Breast epithelium (tissue), 4 donors: ENCODE results near the gene SPTBN1. TPM values are rescaled to one million over a fixed set of nuclear protein-coding genes. Genes with fewer than 3 reads are reported as not detected.

Experiments
- DNase-seq, 2 donors: peaks; one replicate each; pipeline ENCODE4 v3.0.0-alpha.2; 2019; ENCODE audit warnings: low spot score in 2 of 2
- H3K27ac ChIP-seq, 2 donors: fragments of 200-600 bp; sonication (generic) in 1 of 2; one replicate each; pipeline ENCODE4 v1.5.1; 2016 to 2019; ENCODE audit warnings: mild to moderate bottlenecking in 1 of 2
- H3K27me3 ChIP-seq, 2 donors: fragments of 200-600 bp; sonication (generic) in 1 of 2; one replicate each; pipeline versions ENCODE4 v1.5.1 to v1.6.0; 2017 to 2019; ENCODE audit warnings: control low read depth in 1 of 2, mild to moderate bottlenecking in 1 of 2
- H3K36me3 ChIP-seq: fragments of 200-600 bp; one replicate; pipeline ENCODE4 v1.5.1; 2019
- H3K4me1 ChIP-seq, 2 donors: fragments of 200-600 bp; sonication (generic); one replicate each; pipeline ENCODE4 v1.5.1; 2016 to 2019; ENCODE audit warnings: control low read depth in 1 of 2
- H3K4me3 ChIP-seq, 3 donors: fragments of 200-600 bp; sonication (generic); 1 replicate in 2 of 3; 2 replicates in 1 of 3; pipeline ENCODE4 v1.5.1; 2016 to 2019; ENCODE audit warnings: mild to moderate bottlenecking in 3 of 3, moderate library complexity in 2 of 3
- H3K9me3 ChIP-seq, 2 donors: fragments of 200-600 bp; sonication (generic) in 1 of 2; one replicate each; pipeline ENCODE4 v1.5.1; 2016 to 2019; ENCODE audit warnings: control low read depth in 1 of 2
- POLR2A ChIP-seq: fragments of 450-650 bp; IDR thresholded peaks from one replicate; pipeline ENCODE4 v1.6.1; 2016; ENCODE audit warnings: antibody characterized with exemption, mild to moderate bottlenecking, moderate library complexity
- POLR2AphosphoS5 ChIP-seq, 3 donors: sonication (generic); formaldehyde crosslinking; IDR thresholded peaks; one replicate each; pipeline ENCODE4 v1.6.1; 2017; ENCODE audit warnings: antibody characterized with exemption in 3 of 3
- intact Hi-C: fragments of 100-400 bp; cut with DNase I; formaldehyde crosslinking; loops from one replicate; pipeline ENCODE4 v1.15.1; 2023; ENCODE audit warnings: low total_unique reads
- total RNA-seq, 3 donors: library from RNA; depleted of rRNA; stranded (reverse); fragments of >200 nt; gene quantifications; one replicate each; pipeline ENCODE4 v1.1.0, GENCODE V29; 2016
- TF ChIP-seq, protein P1 (sequence below), 3 donors: fragments of 450-650 bp; IDR thresholded peaks; one replicate each; pipeline ENCODE4 v1.5.1; 2016 to 2017; ENCODE audit warnings: antibody characterized with exemption in 3 of 3, mild to moderate bottlenecking in 3 of 3, moderate library complexity in 3 of 3

SPTBN1 gene
- total RNA-seq, 3 donors from 2014 or later: 223 to 1,216 (median 273) TPM

- Histone ChIP-seq H3K27ac (no peak overlapping the region), H3K36me3 (no peaks in the 10 kb centered on the region), H3K9me3 (no peaks in the 10 kb centered on the region), H3K27me3 (no peaks in the 10 kb centered on the region), H3K4me1 (no peaks in the 10 kb centered on the region), H3K4me3 (no peak overlapping the region)
- intact Hi-C loops: no loop called here
- DNase-seq: no peak
- TF ChIP-seq POLR2A: no peak
- TF ChIP-seq, protein P1, sequence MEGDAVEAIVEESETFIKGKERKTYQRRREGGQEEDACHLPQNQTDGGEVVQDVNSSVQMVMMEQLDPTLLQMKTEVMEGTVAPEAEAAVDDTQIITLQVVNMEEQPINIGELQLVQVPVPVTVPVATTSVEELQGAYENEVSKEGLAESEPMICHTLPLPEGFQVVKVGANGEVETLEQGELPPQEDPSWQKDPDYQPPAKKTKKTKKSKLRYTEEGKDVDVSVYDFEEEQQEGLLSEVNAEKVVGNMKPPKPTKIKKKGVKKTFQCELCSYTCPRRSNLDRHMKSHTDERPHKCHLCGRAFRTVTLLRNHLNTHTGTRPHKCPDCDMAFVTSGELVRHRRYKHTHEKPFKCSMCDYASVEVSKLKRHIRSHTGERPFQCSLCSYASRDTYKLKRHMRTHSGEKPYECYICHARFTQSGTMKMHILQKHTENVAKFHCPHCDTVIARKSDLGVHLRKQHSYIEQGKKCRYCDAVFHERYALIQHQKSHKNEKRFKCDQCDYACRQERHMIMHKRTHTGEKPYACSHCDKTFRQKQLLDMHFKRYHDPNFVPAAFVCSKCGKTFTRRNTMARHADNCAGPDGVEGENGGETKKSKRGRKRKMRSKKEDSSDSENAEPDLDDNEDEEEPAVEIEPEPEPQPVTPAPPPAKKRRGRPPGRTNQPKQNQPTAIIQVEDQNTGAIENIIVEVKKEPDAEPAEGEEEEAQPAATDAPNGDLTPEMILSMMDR (IDR thresholded peaks at IDR 0.05): no peak
- TF ChIP-seq POLR2AphosphoS5 (IDR thresholded peaks at IDR 0.05): no peak
These were observed 87.7 kb downstream of the SPTBN1 start for GRCh38 chr2:54543733-54544396.

- no peaks in the 10 kb centered on the region for H3K9me3 ChIP-seq
- no peaks in the 10 kb centered on the region for H3K27me3 ChIP-seq
- no peak for DNase-seq
- peak overlapping the region; percentile 70 to 73 for H3K27ac ChIP-seq
- H3K36me3 ChIP-seq: no peaks in the 10 kb centered on the region
- TF ChIP-seq, protein P1 (IDR thresholded peaks at IDR 0.05): no peak
- no peak for TF ChIP-seq POLR2AphosphoS5 (IDR thresholded peaks at IDR 0.05)
- no peak for TF ChIP-seq POLR2A
- peaks cover 4% of the 10 kb centered on the region in 2 donors for H3K4me1 ChIP-seq
- no peak overlapping the region for H3K4me3 ChIP-seq
- intact Hi-C loops: no loop called here
These were observed 89.7 kb downstream of the SPTBN1 start for GRCh38 chr2:54545702-54546450.

DNA sequence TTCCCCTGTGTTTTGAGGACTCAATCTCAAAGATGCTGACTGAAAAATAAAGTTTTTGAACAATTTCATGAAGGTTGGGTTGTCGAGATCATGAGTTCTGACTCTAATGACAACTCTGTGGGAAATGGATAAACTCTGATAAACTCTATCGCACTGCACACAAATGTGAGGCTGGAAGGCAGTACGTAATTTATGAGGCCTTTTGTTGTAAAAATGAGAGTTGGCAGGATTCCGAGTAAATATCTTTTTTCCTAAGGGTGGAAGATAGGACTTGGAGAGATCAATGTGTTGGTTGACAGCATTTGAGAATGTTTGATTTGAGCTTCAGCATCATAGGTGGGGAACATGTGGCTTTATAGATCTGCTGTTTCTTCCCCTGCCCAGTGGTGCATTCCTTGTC, 90.4 kb downstream of the SPTBN1 start:
- Histone ChIP-seq H3K27ac (peak overlapping the region; percentile 70 to 73), H3K27me3 (no peaks in the 10 kb centered on the region), H3K36me3 (no peaks in the 10 kb centered on the region), H3K4me1 (peaks cover 4 to 5% of the 10 kb centered on the region in 2 donors), H3K4me3 (no peak overlapping the region), H3K9me3 (no peaks in the 10 kb centered on the region)
- intact Hi-C loops: no loop called here
- TF ChIP-seq, protein P1 (IDR thresholded peaks at IDR 0.05): no peak
- TF ChIP-seq POLR2AphosphoS5 (IDR thresholded peaks at IDR 0.05): no peak
- TF ChIP-seq POLR2A: no peak
- DNase-seq: no peak

- no peak overlapping the region for H3K27ac ChIP-seq
- TF ChIP-seq POLR2A (no peak), POLR2AphosphoS5 (IDR thresholded peaks at IDR 0.05) (no peak)
- TF ChIP-seq, protein P1 (IDR thresholded peaks at IDR 0.05): no peak
- no peaks in the 10 kb centered on the region for H3K9me3 ChIP-seq
- H3K4me1 ChIP-seq: peaks cover 4 to 5% of the 10 kb centered on the region in 2 donors
- DNase-seq: no peak
- intact Hi-C loops: no loop called here
- H3K4me3 ChIP-seq: no peak overlapping the region
- H3K27me3 ChIP-seq: no peaks in the 10 kb centered on the region
- H3K36me3 ChIP-seq: no peaks in the 10 kb centered on the region
These were observed 91.0 kb downstream of the SPTBN1 start for GRCh38 chr2:54546923-54547720.
